KMS-11 (cell line): ENCODE data around the gene KRT72.

Experiments
- H2AFZ ChIP-seq: fragments of 200-600 bp; sonication (generic); 2 replicates; pipeline ENCODE4 v1.6.1; 2016; ENCODE audit warnings: antibody characterized with exemption, mixed run types, low read depth
- H3K27ac ChIP-seq: fragments of 200-600 bp; sonication (generic); 2 replicates; pipeline ENCODE4 v1.6.1; 2016; ENCODE audit warnings: mild to moderate bottlenecking, mixed run types
- H3K27me3 ChIP-seq: fragments of 200-600 bp; sonication (generic); 2 replicates; pipeline ENCODE4 v1.6.1; 2017; ENCODE audit warnings: mild to moderate bottlenecking, low read depth, mixed run types, moderate library complexity; ENCODE audit not compliant: insufficient read depth
- H3K36me3 ChIP-seq: fragments of 200-600 bp; sonication (generic); 2 replicates; pipeline ENCODE4 v1.6.1; 2017; ENCODE audit warnings: mild to moderate bottlenecking, mixed run types; ENCODE audit not compliant: insufficient read depth
- H3K4me1 ChIP-seq: fragments of 200-600 bp; sonication (generic); 2 replicates; pipeline ENCODE4 v1.6.1; 2016; ENCODE audit warnings: mild to moderate bottlenecking, low read depth, mixed run types; ENCODE audit not compliant: poor library complexity, severe bottlenecking
- H3K4me2 ChIP-seq: fragments of 200-600 bp; sonication (generic); 2 replicates; pipeline ENCODE4 v1.7.0; 2016; ENCODE audit warnings: mild to moderate bottlenecking, mixed run types
- H3K4me3 ChIP-seq: fragments of 200-600 bp; sonication (generic); IDR thresholded peaks from 2 replicates; pipeline ENCODE4 v1.6.1; 2017; ENCODE audit warnings: low read depth, low read length, mixed read lengths; ENCODE audit not compliant: insufficient read depth
- H3K79me2 ChIP-seq: fragments of 200-600 bp; sonication (generic); 2 replicates; pipeline ENCODE4 v1.6.1; 2016; ENCODE audit warnings: low read depth, mixed run types; ENCODE audit not compliant: insufficient read depth
- H3K9ac ChIP-seq: fragments of 200-600 bp; sonication (generic); 2 replicates; pipeline ENCODE4 v1.6.1; 2016; ENCODE audit warnings: mild to moderate bottlenecking, mixed run types
- H4K20me1 ChIP-seq: fragments of 200-600 bp; sonication (generic); 2 replicates; pipeline ENCODE4 v1.6.1; 2016; ENCODE audit warnings: mild to moderate bottlenecking, mixed run types; ENCODE audit not compliant: insufficient read depth
- CTCF ChIP-seq: fragments of 200-600 bp; sonication (generic); conservative IDR thresholded peaks from 2 replicates; pipeline ENCODE4 v1.6.1; 2017; ENCODE audit warnings: low read depth, mild to moderate bottlenecking, antibody characterized with exemption, low read length, moderate library complexity, mixed read lengths

Gene KRT72

DNA sequence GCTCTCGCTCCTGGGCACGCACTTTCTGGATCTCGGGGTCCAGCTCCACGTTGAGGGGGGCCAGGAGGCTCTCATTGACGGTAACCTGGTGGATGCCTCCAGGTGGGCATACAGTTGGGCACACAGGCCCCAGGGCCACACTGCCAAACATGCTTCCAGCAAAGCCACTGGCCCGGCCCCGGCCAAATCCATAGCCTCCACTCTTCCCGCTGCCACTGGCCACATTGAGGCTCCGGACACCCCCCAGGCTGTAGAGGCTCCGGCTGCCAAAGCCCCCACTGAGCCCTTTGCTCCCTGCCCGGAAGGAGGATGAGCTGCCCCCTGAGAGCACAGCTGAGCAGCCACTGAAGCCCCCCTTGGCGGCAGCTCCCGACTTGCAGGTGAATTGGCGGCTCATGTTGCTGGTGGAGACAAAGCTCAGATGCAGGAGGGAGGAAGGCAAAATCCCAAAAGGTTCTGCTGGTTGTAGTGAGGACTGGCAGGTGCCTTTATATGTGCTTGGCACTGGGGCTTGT, 48.5 kb downstream of the KRT72 start, which contains the start of gene KRT71:
KRT71 (minus strand) TSS at position 465 of the 515 bp plus-strand sequence; CDS start at position 397, 68 bp downstream.
- no peak within 1 kb of the TSS for H3K4me3 ChIP-seq
- H3K27ac ChIP-seq, result no peak within 1 kb of the TSS
- no peaks in the 10 kb centered on the region for H3K79me2 ChIP-seq
- TF ChIP-seq CTCF, result no peak
- no peak within 1 kb of the TSS for H3K4me2 ChIP-seq
- no peaks in the 10 kb centered on the region for H3K4me1 ChIP-seq
- H2AFZ ChIP-seq, result no peak within 1 kb of the TSS
- no peaks in the 10 kb centered on the region for H4K20me1 ChIP-seq
- H3K27me3 ChIP-seq, result peaks cover 84% of the 10 kb centered on the region
- no peak within 1 kb of the TSS for H3K9ac ChIP-seq
- no peaks in the 10 kb centered on the region for H3K36me3 ChIP-seq

- Histone ChIP-seq H4K20me1 (no peaks in the 10 kb centered on the region), H3K27me3 (peaks cover 86% of the 10 kb centered on the region), H2AFZ (no peak overlapping the region), H3K4me2 (no peak overlapping the region), H3K36me3 (no peaks in the 10 kb centered on the region), H3K4me1 (no peaks in the 10 kb centered on the region), H3K79me2 (no peaks in the 10 kb centered on the region), H3K27ac (no peak overlapping the region), H3K9ac (no peak overlapping the region), H3K4me3 (no peak overlapping the region)
- no peak for TF ChIP-seq CTCF
Measured at GRCh38 chr12:52552055-52552454, 49.2 kb downstream of the KRT72 start.

DNA sequence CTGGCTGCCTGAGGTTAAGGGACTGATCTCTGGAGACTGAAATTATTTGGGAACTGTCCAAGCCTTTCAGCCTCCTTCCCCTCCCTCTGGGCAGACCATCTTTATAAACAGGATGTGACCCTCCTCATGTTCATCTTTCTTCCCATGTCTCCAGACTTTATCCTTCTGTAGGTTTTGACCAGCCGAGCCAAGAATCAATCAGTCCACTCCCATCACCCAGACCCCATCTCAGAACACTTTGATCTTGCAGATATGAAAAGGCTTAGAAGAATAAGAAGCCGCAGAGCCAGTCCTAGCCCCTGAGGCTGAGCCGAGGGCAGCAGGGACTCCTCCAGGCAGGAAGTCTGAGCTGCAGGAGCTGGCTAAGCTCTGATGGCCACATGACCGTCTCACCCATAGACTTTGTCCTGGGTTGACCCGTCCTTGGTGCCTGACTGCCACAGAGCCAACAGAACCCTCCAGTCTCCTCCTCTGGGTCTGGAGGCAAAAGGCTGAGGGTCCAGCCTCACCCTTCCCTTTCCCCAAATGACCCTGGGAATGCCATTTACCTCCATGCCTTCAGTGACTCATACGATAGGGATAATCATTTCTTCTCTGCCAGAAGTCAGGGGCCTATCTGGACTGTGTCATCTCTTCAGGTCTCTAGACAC, 49.9 kb downstream of the KRT72 start:
- no peak for TF ChIP-seq CTCF
- Histone ChIP-seq H3K27me3 (peaks cover 87% of the 10 kb centered on the region), H3K4me1 (no peaks in the 10 kb centered on the region), H3K9ac (no peak overlapping the region), H2AFZ (no peak overlapping the region), H3K4me2 (no peak overlapping the region), H3K79me2 (no peaks in the 10 kb centered on the region), H3K36me3 (no peaks in the 10 kb centered on the region), H4K20me1 (no peaks in the 10 kb centered on the region), H3K27ac (no peak overlapping the region), H3K4me3 (no peak overlapping the region)

DNA sequence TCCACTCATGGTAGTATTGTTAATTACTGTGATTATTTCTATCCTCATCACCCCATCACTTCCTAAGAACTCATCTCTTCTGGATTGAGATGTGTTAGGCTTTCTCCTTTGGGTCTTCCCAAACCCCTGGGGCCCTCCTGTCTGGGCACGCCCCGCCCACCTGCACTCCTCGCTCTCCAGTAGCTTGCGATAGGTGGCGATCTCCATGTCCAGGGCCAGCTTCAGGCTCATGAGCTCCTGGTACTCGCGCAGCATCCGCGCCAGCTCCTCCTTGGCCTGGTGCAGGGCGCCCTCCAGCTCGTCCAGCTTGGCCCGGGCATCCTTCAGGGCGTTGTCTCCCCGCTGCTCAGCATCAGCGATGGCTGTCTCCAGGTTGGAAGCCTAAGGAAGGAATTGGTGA, 55.1 kb downstream of the KRT72 start:
- Histone ChIP-seq H3K4me3 (no peak overlapping the region), H3K79me2 (no peaks in the 10 kb centered on the region), H2AFZ (no peak overlapping the region), H3K36me3 (no peaks in the 10 kb centered on the region), H4K20me1 (no peaks in the 10 kb centered on the region), H3K4me1 (no peaks in the 10 kb centered on the region), H3K27me3 (peaks cover 52% of the 10 kb centered on the region), H3K4me2 (no peak overlapping the region), H3K9ac (no peak overlapping the region), H3K27ac (no peak overlapping the region)
- no peak for TF ChIP-seq CTCF
